Ishikawa (cell line): ENCODE data around the gene DNAJC17.

Source experiments
- CREB1 ChIP-seq: IDR thresholded peaks from 2 replicates; pipeline ENCODE4 v1.6.1; 2012; ENCODE audit warnings: low read depth
- EGR1 ChIP-seq: IDR thresholded peaks from 2 replicates; pipeline ENCODE4 v1.6.1; 2012
- EP300 ChIP-seq: IDR thresholded peaks from 2 replicates; pipeline ENCODE4 v1.6.1; 2012; ENCODE audit warnings: borderline replicate concordance
- FOXM1 ChIP-seq: IDR thresholded peaks from 2 replicates; pipeline ENCODE4 v1.6.1; 2012; ENCODE audit warnings: low read depth, borderline replicate concordance
- MAX ChIP-seq: IDR thresholded peaks from 2 replicates; pipeline ENCODE4 v1.6.1; 2012
- RAD21 ChIP-seq: IDR thresholded peaks from 2 replicates; pipeline ENCODE4 v1.6.1; 2012; ENCODE audit warnings: low read depth
- TAF1 ChIP-seq: IDR thresholded peaks from 2 replicates; pipeline ENCODE4 v1.6.1; 2012; ENCODE audit warnings: low read depth, mild to moderate bottlenecking
- TEAD4 ChIP-seq: IDR thresholded peaks from 2 replicates; pipeline ENCODE4 v1.6.1; 2012
- TF ChIP-seq, protein P1 (sequence below): IDR thresholded peaks from 2 replicates; pipeline ENCODE4 v1.6.1; 2012; ENCODE audit warnings: low read depth, mild to moderate bottlenecking
- TF ChIP-seq, protein P2 (sequence below): IDR thresholded peaks from 2 replicates; pipeline ENCODE4 v1.6.1; 2012

DNA sequence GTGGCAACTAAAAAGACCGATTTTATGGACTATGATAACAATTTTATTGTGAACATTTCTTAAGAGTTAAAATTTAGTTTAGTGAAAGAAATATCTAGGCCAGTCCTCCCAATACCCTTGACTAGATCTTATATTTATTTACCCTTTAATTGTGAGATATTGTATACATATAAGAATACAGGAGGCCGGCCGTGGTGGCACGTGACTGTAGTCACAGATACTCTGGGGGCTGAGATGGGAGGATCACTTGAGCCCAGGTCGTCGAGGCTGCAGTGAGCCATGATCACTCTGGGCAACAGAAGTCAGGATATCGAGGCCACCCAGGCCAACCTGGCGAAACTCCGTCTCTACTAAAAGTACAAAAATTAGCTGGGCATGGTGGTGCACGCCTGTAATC, 51.5 kb downstream of the DNAJC17 start:
- no peak for TF ChIP-seq TAF1
- no peak for TF ChIP-seq RAD21
- TF ChIP-seq FOXM1, result no peak
- TF ChIP-seq MAX, result no peak
- TF ChIP-seq, protein P1, sequence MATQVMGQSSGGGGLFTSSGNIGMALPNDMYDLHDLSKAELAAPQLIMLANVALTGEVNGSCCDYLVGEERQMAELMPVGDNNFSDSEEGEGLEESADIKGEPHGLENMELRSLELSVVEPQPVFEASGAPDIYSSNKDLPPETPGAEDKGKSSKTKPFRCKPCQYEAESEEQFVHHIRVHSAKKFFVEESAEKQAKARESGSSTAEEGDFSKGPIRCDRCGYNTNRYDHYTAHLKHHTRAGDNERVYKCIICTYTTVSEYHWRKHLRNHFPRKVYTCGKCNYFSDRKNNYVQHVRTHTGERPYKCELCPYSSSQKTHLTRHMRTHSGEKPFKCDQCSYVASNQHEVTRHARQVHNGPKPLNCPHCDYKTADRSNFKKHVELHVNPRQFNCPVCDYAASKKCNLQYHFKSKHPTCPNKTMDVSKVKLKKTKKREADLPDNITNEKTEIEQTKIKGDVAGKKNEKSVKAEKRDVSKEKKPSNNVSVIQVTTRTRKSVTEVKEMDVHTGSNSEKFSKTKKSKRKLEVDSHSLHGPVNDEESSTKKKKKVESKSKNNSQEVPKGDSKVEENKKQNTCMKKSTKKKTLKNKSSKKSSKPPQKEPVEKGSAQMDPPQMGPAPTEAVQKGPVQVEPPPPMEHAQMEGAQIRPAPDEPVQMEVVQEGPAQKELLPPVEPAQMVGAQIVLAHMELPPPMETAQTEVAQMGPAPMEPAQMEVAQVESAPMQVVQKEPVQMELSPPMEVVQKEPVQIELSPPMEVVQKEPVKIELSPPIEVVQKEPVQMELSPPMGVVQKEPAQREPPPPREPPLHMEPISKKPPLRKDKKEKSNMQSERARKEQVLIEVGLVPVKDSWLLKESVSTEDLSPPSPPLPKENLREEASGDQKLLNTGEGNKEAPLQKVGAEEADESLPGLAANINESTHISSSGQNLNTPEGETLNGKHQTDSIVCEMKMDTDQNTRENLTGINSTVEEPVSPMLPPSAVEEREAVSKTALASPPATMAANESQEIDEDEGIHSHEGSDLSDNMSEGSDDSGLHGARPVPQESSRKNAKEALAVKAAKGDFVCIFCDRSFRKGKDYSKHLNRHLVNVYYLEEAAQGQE, result no peak
- no peak for TF ChIP-seq CREB1
- TF ChIP-seq, protein P2, sequence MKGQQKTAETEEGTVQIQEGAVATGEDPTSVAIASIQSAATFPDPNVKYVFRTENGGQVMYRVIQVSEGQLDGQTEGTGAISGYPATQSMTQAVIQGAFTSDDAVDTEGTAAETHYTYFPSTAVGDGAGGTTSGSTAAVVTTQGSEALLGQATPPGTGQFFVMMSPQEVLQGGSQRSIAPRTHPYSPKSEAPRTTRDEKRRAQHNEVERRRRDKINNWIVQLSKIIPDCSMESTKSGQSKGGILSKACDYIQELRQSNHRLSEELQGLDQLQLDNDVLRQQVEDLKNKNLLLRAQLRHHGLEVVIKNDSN, result no peak
- TF ChIP-seq EP300, result no peak
- no peak for TF ChIP-seq EGR1
- TF ChIP-seq TEAD4, result no peak
